SK-N-SH treated with all-trans-retinoic acid at 6 μM for 48 hours (cell line): ENCODE data around the gene AXIN1.

ENCODE experiments used
- ARNTL ChIP-seq: fragments of 450-650 bp; formaldehyde crosslinking; IDR thresholded peaks from 2 replicates; pipeline ENCODE4 v1.5.0; 2020; ENCODE audit warnings: low read depth, mild to moderate bottlenecking, moderate library complexity, borderline replicate concordance
- CREB5 ChIP-seq: fragments of 250-450 bp; sonication (Bioruptor Pico); IDR thresholded peaks from 2 replicates; pipeline ENCODE4 v1.5.1; 2020; ENCODE audit warnings: low read depth, mild to moderate bottlenecking, moderate library complexity
- CSDC2 ChIP-seq: fragments of 250-450 bp; sonication (Bioruptor Pico); IDR thresholded peaks from 2 replicates; pipeline ENCODE4 v1.5.0; 2020; ENCODE audit warnings: mild to moderate bottlenecking, moderate library complexity
- CSRNP3 ChIP-seq: fragments of 250-450 bp; sonication (Bioruptor Pico); IDR thresholded peaks from 2 replicates; pipeline ENCODE4 v1.5.1; 2021; ENCODE audit warnings: mild to moderate bottlenecking, moderate library complexity
- PATZ1 ChIP-seq: fragments of 250-450 bp; sonication (Bioruptor Pico); IDR thresholded peaks from 2 replicates; pipeline ENCODE4 v1.8.0; 2020; ENCODE audit warnings: mild to moderate bottlenecking, moderate library complexity, borderline replicate concordance
- POU6F1 ChIP-seq: fragments of 250-450 bp; sonication (Bioruptor Pico); IDR thresholded peaks from 2 replicates; pipeline ENCODE4 v1.8.0; 2021; ENCODE audit warnings: low read depth, mild to moderate bottlenecking, moderate library complexity, borderline replicate concordance
- SNAI2 ChIP-seq: fragments of 250-450 bp; sonication (Bioruptor Pico); IDR thresholded peaks from 2 replicates; pipeline ENCODE4 v1.5.0; 2020; ENCODE audit warnings: mild to moderate bottlenecking, moderate library complexity
- TCF4 ChIP-seq: fragments of 250-450 bp; sonication (Bioruptor Pico); IDR thresholded peaks from 2 replicates; pipeline ENCODE4 v1.8.0; 2021; ENCODE audit warnings: mild to moderate bottlenecking, moderate library complexity, borderline replicate concordance
- TOX ChIP-seq: fragments of 250-450 bp; sonication (Bioruptor Pico); IDR thresholded peaks from 2 replicates; pipeline ENCODE4 v1.8.0; 2021; ENCODE audit warnings: mild to moderate bottlenecking, moderate library complexity, borderline replicate concordance
- TSHZ2 ChIP-seq: fragments of 250-450 bp; sonication (Bioruptor Pico); IDR thresholded peaks from 2 replicates; pipeline ENCODE4 v1.5.0; 2020; ENCODE audit warnings: mild to moderate bottlenecking, moderate library complexity
- ZC3H10 ChIP-seq: fragments of 250-450 bp; sonication (Bioruptor Pico); IDR thresholded peaks from 2 replicates; pipeline ENCODE4 v1.5.1; 2021; ENCODE audit warnings: mild to moderate bottlenecking, moderate library complexity
- ZNF70 ChIP-seq: fragments of 450-650 bp; formaldehyde crosslinking; IDR thresholded peaks from 2 replicates; pipeline ENCODE4 v1.5.0; 2020; ENCODE audit warnings: mild to moderate bottlenecking, moderate library complexity

GRCh38 chr16:324201-324450 is 28.4 kb downstream of the AXIN1 start:
- TF ChIP-seq TSHZ2 (CRISPR knock-in tag) (no peak), CSRNP3 (CRISPR knock-in tag) (no peak), POU6F1 (CRISPR knock-in tag) (no peak), TOX (CRISPR knock-in tag) (no peak), ZNF70 (CRISPR knock-in tag) (no peak), SNAI2 (no peak), ZC3H10 (no peak), CREB5 (CRISPR knock-in tag) (no peak), CSDC2 (CRISPR knock-in tag) (no peak), PATZ1 (CRISPR knock-in tag) (no peak), ARNTL (no peak), TCF4 (CRISPR knock-in tag) (no peak)
